Kidney glomerular epithelial cell (primary cell): ENCODE data around the gene TJP1.
"Not testable (repeated sequence)": the region's sequence is repeated elsewhere in the genome, so short reads cannot be mapped to it uniquely, and the experiment has no call there.

ENCODE experiments used
- DNase-seq: peaks from one replicate; lab custom pipeline; 2025; lab: John Stamatoyannopoulos, UW

Gene TJP1

GRCh38 chr15:29838352-29839010, 16.2 kb upstream of the TJP1 start:
- no peak for DNase-seq

DNA sequence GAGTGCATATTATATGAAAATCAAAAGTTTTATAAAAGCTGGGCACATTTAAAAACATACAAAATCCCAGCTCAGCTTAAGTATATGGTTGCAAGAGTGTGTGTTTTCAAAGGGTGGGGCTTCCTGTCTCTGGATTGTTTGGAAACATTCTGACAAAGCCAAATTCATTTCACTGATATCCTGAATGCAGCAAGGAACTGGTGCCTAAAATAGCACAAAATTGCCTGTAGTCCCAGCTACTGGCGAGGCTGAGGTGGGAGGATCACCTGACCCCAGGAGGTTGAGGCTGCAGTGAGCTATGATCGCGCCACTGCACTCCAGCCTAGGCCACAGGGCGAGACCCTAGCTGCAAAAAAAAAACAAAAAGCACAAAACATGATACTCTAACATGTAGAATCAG, 13.0 kb upstream of the TJP1 start:
- no peak for DNase-seq

DNA sequence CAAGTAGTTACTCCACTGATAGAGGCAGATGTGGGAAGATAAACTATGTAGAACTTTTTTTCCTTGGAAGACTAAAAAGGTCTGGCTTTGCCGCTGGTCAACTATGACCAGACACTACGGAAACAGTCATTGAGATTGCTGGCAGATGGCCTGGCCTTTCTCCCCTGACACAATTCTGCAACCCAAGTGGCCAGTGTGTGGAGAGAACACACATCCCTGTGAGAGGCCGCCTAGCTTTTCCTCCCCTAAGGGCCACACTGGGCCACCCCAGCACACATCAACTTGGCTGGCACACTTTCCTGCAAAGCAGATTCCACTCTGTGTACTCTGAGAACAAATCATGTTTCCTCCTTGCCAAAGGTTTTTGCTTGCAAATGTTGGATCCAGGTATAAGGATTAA, 10.4 kb upstream of the TJP1 start:
- DNase-seq = no peak

GRCh38 chr15:29826908-29827820, 4.9 kb upstream of the TJP1 start:
- DNase-seq = no peak

DNA sequence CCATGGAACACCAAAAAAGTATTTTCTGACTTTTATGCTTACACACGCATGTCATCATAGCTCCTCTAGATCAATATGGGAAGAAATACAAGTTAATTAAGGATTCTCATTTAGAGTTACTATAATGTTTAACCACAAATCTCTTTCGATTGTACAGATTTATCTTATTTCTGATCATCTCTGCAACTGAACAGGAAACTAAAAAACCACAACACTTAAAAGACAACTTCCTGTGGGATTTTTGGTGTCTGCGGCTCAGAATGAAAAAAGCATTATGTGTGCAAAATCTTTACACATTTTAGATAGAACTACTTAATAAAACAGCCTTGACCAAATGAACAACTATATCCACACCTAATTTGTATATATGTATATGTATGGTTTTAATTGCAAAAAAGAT, 3.0 kb upstream of the TJP1 start:
- DNase-seq = no peak

DNA sequence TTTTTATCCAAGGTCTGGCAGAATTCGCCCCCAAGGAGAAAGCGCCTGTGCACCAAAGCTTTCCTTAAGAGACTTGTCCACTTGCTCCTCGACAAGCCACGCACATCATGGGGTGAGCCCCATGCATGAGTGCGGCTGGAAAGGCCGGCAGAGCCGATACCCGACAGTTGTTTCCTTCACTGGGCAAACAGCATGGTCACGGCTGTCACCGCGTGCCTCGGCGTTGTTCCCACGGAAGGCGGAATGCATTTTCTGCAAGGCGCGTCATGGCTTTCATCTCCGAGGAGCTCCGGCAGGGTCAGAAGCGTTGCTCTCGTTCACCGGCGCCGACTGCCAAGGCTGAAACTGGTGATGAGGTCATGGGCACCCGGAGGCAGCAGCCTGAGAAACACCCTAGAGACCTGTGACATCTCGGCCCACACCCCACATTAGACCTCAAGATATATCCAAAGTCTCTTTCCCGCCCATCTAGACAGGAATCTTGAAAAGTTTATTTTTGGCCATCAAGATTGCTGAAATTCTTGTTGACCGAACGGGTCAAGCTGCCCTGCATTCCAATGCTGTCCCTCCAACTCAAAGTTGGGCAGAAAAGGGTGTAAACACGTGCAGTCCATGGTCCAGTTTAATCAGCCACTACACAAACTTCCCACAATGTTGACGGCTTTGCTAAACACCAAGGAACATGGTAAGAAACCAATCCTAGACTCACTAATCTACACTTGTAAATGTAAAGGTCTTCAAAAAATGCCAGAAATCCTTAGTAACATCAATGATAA, 604 bp upstream of the TJP1 start:
- DNase-seq = peak; percentile 68

DNA sequence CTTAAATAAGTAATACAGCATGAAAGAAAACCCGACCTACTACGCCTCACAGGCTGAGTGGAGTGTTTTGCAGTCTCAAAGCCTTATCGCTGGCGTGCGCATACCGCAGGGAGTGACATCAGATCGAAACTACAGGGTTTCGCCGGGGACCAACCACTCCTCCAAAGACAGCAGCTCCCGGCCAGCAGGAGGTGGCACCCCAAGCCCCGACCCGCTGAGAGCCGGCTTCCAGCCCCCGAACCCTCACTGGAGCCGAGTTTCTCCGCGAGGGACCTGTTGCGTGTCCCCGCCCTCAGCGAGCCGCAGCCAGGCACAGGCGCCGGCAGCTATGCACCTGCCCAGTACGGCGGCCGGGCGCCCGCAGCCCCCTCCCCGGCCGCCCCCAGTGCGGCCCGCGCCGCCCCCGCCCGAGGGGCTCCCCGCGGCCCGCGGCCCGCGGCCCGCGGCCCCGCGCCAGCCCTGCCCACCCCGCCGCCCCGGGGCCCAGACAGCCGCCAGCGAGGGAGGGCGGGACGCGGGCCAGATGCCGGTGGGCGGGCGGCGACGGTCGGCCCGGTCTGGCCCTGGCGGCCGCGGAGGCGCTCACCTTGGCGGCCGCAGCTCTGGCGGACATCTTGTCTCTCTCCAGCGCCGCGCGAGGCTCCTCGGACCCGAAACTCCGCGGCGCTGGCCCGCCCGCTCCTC, 710 bp downstream of the TJP1 start:
- DNase-seq = peak; percentile 72

- DNase-seq = peak; percentile 6
Observed at GRCh38 chr15:29820394-29821154, 1.7 kb downstream of the TJP1 start.

- DNase-seq = no peak
Observed at GRCh38 chr15:29819979-29820378, 2.3 kb downstream of the TJP1 start.

DNA sequence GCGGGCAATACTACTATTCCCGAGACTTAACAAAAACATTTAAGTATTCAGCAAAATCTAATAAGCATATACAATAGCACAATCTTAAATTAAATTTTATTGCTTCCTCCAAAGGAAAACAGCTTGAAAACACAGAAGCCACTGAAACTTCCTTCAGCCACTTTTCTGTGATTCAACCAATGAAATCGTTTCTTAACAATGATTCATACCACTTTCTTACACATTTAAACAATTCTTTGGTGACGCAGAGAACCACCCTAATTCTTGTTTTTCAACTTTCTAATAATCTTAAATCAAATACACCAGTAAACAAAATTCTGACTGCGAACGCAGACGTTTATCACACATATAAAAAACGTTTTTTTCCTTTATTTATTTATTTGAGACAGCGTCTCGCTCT, 4.1 kb downstream of the TJP1 start:
- DNase-seq = no peak

- DNase-seq = not testable (repeated sequence)
Observed at GRCh38 chr15:29817455-29817854, 4.8 kb downstream of the TJP1 start.

DNA sequence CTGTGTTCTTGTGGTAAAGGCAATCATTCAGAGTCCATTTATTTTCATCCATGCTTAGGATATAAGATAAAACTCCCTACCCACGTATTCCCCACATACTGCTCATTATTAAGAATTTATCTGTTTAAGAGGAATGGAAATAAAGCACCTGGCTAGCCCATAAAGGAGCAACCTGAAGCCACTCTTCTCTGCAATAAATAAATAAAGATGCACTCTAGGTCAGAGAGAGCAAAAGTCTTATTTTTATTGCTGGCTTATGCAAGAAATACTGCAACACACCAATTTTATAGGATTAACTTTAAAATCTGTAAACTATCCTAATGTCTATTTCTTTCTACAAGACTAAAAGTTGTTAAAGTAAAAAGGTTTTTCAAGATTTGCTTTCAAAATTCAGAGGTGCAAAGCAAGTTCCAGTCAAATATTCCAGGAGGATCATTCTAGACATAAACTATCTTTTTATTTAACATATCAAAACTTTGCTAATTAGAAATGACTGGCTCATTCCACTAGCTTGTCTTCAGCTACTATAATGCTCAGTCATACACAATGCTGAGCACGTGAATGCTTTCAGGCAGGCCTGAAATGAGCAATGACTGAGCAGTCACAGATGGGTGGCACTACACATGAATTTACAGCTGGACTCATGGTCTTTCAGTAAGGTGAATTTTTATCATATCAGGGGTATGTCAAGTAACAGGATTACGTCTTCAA, 7.1 kb downstream of the TJP1 start:
- DNase-seq = peak; percentile 8

DNA sequence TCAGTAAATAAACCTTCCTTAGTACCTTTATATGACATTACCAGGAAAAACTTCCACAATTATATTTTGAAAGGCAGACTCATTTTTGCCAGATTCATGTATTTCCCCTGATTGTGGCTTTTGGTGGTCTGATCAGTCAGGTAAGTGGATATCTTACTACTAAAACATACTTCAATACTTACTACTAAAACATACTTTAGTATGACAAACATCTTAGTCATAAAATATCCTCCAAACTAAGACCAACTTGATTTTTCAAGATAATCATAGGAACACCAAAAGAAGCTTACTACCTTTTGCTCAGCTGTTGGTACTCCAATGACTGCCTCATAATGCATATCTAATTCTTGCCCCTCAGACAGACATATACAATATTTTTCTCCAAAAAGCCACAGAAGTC, 9.3 kb downstream of the TJP1 start:
- no peak for DNase-seq

- no peak for DNase-seq
Observed at GRCh38 chr15:29812384-29812694, 9.9 kb downstream of the TJP1 start.

GRCh38 chr15:29811691-29812383, 10.4 kb downstream of the TJP1 start:
- no peak for DNase-seq

DNA sequence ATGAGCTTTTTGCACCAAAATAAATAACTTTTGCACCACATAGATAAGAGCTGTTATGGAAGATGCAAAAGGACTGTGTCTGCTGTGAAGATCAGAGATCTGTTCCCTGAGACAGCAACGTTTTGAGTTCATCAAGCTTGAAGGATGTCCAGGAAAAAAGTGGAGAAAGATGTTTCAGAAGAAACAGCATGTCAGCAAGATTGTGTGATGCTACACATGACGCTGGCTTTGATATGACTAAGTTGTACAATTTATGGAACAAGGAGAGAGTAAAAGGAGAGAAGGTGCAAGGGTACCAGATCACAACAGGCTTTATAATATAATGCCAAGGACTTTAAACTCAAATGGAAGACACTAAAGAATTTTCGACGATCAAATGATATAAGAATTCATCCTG, 16.6 kb downstream of the TJP1 start:
- DNase-seq = no peak

- DNase-seq = peak; percentile 60
Observed at GRCh38 chr15:29805043-29805707, 17.1 kb downstream of the TJP1 start.

- no peak for DNase-seq
Observed at GRCh38 chr15:29802411-29802810, 19.9 kb downstream of the TJP1 start.

GRCh38 chr15:29800491-29801366, 21.5 kb downstream of the TJP1 start:
- no peak for DNase-seq
